HG02588 (cell line): ENCODE results near the gene GNAQ.
A peak's percentile ranks its signal among the peaks of the same experiment; 100 is the strongest.

ENCODE experiments used
- ATAC-seq: cut with Tn5 transposase; IDR thresholded peaks from one replicate; pipeline ENCODE4 v1.9.1; 2021; ENCODE audit warnings: mild to moderate bottlenecking, moderate library complexity; ENCODE audit not compliant: unreplicated experiment

GNAQ gene

DNA sequence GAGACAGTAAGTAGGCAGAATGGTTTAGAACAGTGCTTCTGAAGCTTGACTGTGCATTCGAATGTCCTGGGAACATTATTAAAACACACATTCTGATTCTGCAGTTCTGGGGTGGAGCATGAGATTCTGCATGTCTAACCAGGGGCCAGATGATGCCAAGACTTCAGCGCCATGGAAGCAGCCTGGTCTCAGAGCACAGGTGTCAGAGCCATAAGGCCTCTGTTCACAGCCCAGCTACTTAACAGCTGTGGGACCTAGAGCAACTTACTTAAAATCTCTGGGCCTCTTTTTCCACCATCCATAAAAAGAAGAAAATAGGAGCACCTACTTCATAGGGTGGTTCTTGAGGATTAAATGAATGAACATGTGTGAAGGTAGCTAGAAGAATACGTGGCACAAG, 84.0 kb downstream of the GNAQ start:
- no peak for ATAC-seq

DNA sequence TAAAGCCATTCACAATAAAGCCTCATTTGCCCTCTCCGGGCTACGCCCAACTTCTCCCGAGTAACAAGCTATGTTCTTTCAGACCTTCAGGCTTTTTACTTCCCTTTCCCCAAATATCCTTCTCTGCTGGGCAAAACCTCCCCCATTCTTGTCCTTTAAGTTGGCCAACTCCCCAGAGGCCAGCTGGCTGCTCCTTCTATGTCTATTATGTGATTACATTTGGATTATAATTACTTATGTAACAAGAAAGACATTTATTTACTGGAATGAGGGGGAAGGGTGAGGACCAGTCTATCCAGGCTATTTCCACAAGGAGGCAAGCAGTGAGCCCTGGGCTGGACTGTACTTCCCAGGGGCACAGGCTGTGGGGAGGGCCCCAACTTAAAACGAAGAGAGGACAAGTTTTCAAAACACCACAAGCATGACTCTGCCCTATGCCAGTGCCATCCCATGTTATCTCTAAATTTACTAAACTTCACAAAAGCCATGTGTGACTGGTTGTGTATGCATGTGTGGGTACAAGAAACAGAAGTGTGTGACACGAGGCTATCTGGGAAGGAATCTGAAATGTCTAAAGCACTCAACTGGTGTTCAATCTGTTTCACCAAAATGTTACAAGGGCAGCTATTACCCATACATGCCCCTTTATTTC, 84.5 kb downstream of the GNAQ start:
- ATAC-seq: no peak

DNA sequence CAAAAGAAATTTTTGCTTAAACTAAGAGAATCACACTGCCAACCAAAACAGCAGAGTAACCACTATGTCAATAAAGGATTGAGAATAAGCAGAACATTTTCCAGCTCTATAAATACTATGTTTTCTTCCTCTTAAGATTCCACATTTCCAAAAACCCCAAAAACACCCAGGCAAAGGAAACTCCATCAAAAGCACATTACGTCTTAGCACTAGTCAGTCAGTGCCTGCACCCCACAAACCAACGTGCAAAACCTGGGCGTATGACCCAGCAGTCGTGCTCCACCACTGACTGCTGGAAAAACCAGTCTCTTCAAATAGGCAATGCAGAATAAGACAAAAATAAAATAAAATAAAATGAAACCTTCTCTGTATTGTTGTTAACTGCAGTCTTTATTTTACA, 85.3 kb downstream of the GNAQ start:
- no peak for ATAC-seq

GRCh38 chr9:77945798-77946197, 85.8 kb downstream of the GNAQ start:
- no peak for ATAC-seq

DNA sequence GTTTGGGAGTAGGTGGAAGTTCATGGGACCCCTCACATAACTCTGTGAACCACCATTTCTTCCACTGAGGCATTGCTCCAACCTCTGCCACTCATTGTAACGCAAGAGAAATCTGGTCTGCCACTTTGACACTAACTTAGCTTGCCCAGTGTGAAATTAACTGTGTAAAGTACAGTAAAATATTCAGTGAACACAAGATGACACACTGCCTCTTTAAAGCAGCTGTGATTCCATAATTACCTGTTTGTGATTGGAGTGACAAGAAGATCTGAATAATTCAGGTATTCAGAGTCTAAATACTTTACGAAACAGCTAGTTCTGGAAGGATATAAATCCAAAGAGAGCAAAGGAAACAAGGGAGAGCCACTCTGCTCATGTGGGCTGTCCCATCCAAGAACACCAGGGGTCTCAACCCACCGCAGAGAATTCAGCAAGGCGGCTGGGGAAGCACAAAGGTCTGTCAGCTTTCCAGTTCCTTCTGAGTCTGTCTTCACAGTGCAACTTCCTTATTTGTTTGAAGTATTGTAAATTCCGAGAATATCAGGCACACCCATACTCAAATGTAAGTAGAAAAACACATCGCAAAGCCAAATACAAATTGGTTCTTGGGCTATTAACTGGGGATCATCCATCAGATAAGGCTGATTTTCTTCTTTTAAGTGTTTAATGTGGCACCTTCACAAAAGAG, 86.9 kb downstream of the GNAQ start:
- no peak for ATAC-seq

- no peak for ATAC-seq
Measured at GRCh38 chr9:77943057-77943456, 88.6 kb downstream of the GNAQ start.

DNA sequence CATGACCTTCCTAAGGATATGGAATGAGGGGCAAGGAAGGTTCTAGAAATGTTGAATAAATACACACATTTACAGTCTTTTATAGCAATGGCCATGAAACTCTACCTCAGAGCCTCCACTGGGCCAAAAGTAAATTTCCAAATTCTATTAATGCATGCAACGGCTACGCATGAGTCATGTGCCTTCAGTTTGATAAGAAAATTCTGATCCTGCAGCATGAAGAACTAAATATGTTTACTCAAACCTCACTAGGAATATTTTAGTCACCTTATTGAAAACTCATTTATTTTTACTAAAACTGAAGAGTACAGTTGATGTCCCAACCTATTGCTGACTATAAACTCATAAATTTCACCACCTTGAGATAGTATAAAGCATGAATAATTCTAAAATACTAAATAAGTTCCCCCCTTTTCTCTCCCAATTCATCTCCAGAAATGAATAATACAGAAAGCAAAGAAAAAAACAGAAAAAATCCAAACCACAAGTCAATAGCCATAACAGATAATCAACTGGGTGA, 92.4 kb downstream of the GNAQ start:
- no peak for ATAC-seq

DNA sequence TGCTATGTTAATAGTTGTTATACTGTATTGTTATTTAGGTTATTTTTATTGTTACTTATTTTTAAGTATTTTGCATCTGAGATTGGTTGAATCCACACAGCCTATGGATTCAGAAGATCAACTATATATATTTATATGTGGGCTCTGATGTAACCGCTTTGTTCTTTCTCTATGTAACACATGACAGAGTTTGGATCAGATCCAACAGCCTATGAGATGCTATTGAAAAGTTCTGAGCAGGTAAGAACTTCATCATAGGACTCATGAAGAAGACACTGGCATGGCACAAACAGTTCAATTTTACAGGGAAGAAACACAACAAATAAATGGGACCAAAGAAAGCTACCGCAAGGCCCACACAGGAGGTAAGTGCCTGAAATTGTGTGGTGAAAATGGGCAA, 93.4 kb downstream of the GNAQ start:
- ATAC-seq: no peak

DNA sequence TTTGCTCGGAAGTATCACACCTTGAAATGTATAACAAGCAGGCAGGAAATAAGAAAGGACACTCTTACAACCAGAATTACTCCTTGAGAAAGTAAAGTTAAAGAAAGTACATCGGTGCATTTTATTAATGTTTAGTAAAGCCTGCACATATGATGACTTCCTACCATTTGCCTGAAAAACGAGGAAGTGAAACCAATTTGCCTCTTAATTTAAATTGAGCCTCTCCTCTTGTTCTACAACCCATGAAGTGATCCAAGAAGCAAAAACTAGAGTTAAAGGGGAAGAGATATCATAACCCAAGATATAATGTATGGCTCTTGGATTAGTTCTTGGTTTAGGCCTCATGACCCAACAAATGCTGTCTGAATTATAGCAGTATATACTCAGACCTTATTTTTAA, 95.6 kb downstream of the GNAQ start:
- no peak for ATAC-seq

GRCh38 chr9:77935211-77935610, 96.4 kb downstream of the GNAQ start:
- no peak for ATAC-seq

GRCh38 chr9:77933976-77934375, 97.6 kb downstream of the GNAQ start:
- ATAC-seq: no peak

DNA sequence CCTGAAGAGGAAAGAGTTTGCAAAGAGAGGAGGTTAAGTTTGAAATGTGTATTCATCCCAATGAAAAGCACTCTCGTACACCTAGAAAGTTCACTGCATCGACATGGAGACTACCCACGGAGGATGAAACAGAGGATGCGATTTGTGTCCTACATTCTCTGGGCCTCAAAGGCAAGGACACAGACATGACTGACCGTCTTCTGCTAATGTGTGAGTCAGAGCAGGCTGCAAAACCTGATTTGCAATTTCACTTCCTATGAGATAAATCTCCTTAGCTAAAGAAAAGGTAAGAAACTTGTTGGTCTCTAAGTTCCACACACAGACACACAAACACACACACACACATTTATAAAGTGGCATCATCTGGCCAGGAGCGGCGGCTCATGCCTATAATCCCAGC, 98.6 kb downstream of the GNAQ start:
- ATAC-seq: no peak

DNA sequence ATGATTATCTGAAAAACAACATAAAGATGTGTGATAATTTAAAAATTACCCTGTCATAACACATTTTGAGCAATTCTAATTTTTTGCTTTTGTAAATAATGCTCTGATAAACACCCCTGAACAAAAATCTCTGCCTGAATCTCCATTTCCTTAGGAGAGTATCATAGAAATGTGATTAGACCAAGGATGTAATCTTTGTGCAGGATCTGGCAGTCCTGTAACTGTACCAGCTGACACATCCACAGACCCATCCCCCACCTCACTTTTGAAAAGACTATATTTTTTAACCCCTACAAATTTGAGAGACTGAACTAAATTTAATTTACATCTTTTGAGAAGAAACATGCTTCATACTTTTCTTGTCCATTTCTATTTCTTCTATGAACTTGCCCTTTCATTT, 101.7 kb downstream of the GNAQ start:
- no peak for ATAC-seq

GRCh38 chr9:77927265-77927664, 104.3 kb downstream of the GNAQ start:
- ATAC-seq: no peak

- no peak for ATAC-seq
Measured at GRCh38 chr9:77926371-77926878, 105.2 kb downstream of the GNAQ start.

GRCh38 chr9:77922591-77922990, 109.0 kb downstream of the GNAQ start:
- ATAC-seq: no peak

DNA sequence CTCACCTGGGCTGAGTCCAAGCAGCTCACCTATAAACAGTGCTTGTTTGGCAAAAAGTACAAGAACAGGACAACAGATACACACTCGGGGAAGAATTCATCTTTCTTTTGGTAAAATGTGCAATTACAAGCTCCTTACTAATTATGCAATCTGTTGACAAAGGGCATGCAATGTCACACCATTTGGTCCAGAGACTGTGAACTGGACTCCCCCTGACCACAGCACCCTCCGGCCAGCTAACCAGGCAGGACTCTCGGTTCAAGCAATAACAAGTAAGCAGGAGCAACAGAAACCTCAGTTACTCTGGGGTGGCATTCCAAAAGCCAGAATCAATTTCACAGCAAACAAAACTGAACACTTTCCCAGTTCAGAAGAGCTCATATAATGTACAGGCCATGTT, 113.8 kb downstream of the GNAQ start:
- ATAC-seq: no peak

DNA sequence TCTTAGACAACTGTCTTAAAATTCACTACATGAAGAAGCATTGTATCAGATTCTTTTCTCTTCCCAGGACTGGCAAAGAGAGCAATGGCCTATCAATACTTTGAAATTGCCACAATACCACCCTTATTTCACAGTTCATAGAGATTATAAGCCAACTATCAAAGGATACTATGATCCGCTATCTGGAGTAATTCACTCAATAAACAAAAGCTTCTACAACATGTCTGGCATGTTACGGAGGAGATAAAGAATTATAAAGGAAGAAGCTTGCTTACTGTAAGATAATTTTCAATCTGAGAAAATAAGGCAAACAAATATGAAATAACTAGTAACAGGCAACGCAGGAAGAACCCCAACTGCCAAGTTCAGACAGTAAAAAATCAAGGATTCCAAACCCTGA, 114.8 kb downstream of the GNAQ start:
- ATAC-seq: no peak

DNA sequence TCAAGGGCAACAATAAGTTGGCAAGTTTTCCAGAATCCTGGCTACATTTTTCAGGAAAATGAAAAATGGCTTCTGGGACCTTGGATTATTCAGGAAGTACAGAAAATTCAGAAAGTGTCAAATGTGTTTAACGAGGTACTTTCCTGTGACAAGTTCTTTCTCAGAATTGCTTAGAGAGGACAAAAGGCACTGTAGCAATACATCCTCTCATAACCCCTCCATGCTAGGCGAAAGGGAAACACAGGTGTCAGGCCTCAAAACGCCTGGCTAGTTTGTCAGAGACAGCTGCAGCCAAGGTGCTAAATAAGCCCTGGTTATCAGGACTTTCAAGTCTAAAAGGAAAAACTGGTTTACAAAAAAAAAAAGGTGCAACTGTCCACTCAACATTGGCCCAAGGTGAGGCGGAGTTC, 115.2 kb downstream of the GNAQ start:
- ATAC-seq: peak; percentile 64

DNA sequence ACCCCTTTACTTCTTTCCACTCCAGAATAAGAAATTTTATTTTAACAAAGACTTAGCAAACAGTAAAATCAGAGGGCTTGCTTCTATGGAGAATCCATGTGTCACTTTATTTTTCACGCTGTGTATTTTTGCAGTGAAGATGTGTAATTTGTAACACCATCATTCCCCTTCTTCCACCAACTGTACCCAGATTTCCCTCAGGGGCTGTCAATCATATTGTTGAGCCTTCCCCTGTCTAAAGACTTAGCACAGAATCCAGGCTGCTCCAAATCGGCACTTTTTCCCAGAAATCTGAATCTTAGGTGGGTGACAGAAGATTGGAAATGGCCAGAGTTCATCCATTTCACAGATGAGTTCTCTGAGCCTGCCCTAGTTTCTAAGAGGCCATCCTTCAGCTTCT, 115.9 kb downstream of the GNAQ start:
- no peak for ATAC-seq

DNA sequence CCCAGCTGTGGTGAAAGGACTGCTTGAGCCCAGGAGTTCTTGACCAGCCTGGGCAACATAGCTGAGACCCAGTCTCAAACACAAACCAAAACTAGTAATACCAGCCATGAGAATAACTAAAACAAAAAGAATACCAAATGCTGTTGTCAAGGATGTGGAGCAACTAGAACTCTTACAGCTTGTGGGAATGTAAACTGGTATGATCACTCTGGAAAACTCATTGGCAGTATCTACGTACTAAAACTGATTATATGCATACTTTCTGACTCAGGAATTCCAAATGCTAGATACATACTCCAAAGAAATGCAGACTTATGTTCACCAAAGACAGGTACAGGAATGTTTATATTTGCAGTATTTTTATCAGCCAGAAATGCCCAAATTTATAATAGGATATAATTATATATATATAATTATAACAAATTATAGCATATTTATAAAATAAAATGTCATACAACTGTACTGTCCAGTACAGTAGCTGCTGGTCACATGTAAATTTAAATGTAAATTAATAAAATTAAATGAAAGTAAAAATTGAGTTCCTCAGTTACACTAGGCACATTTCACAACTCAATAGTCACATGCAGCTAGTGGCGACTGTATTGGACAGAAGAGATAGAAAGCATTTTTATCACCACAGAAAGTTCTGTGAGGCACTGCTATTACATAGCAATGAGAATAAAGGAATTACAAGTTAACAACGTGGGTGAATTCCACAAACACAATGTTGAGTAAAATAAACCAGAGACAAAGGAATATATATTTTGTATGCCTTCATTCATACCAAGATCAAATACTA, 118.5 kb downstream of the GNAQ start:
- no peak for ATAC-seq

GRCh38 chr9:77911928-77912327, 119.7 kb downstream of the GNAQ start:
- no peak for ATAC-seq
